Panc1 (cell line): ENCODE data around the gene ACP4. TPM values are rescaled to one million over a fixed set of nuclear protein-coding genes. Genes with fewer than 3 reads are reported as not detected.
A peak's percentile ranks its signal among the peaks of the same experiment; 100 is the strongest.

Source experiments
- ATAC-seq: fragments of 200-7000 bp; cut with Tn5 transposase; 2 replicates; pipeline ENCODE4 v1.9.1; 2020; ENCODE audit warnings: mild to moderate bottlenecking, moderate library complexity
- BruUV-seq: library from RNA; stranded (reverse); fragments of 400-500 nt; replicated peaks from 2 replicates; lab custom pipeline; 2021; lab: Mats Ljungman, UMichigan
- CTCF ChIA-PET: fragments of 300-600 bp; sonication (Branson Sonifier 250); formaldehyde crosslinking; loops from one replicate; lab custom pipeline; 2022; ENCODE audit warnings: antibody characterized with exemption; lab: Charles Lee
- POLR2A ChIA-PET: fragments of 300-600 bp; sonication (Branson Sonifier 250); formaldehyde crosslinking; loops from one replicate; lab custom pipeline; 2022; ENCODE audit warnings: antibody characterized with exemption; lab: Charles Lee
- DNase-seq: peaks from one replicate; pipeline ENCODE4 v3.0.0-alpha.2; 2010; ENCODE audit warnings: low read depth, low spot score
- H3K27ac ChIP-seq: 2 replicates; pipeline ENCODE4 v1.5.1; 2011; ENCODE audit warnings: mild to moderate bottlenecking, low read length, inconsistent platforms
- H3K27me3 ChIP-seq: fragments of 200-500 bp; sonication (Bioruptor generic); 2 replicates; pipeline ENCODE4 v1.6.0; 2014; ENCODE audit warnings: low read length, inconsistent platforms; ENCODE audit not compliant: control insufficient read depth, insufficient read depth
- H3K36me3 ChIP-seq: fragments of 200-500 bp; sonication (Bioruptor generic); 2 replicates; pipeline ENCODE4 v1.5.1; 2014; ENCODE audit warnings: inconsistent platforms, mild to moderate bottlenecking, low read length, moderate library complexity; ENCODE audit not compliant: control insufficient read depth, insufficient read depth
- H3K4me1 ChIP-seq: 2 replicates; pipeline ENCODE4 v1.5.1; 2011; ENCODE audit warnings: inconsistent platforms, mild to moderate bottlenecking, low read length, moderate library complexity; ENCODE audit not compliant: control insufficient read depth, insufficient read depth
- H3K4me3 ChIP-seq, 2 experiments: 2 replicates each; pipeline ENCODE4 v1.5.1; 2011 to 2012; ENCODE audit warnings: low read depth in 2 of 2, low read length in 2 of 2, mild to moderate bottlenecking in 2 of 2, inconsistent platforms in 1 of 2, moderate library complexity in 1 of 2
- H3K9me3 ChIP-seq: fragments of 200-500 bp; sonication (Bioruptor generic); 2 replicates; pipeline ENCODE4 v1.5.1; 2014; ENCODE audit warnings: low read depth, mild to moderate bottlenecking, inconsistent platforms, low read length, moderate library complexity; ENCODE audit not compliant: control insufficient read depth, insufficient read depth
- CTCF ChIP-seq: fragments of 450-650 bp; IDR thresholded peaks from 2 replicates; pipeline ENCODE4 v1.5.1; 2017; ENCODE audit warnings: mild to moderate bottlenecking
- POLR2AphosphoS5 ChIP-seq: IDR thresholded peaks from 2 replicates; pipeline ENCODE4 v1.6.1; 2012; ENCODE audit warnings: mild to moderate bottlenecking, low read depth, low read length, moderate library complexity
- REST ChIP-seq, 2 experiments: IDR thresholded peaks; 2 replicates each; pipeline ENCODE4 v1.6.1; 2011 to 2012; ENCODE audit warnings: low read depth in 2 of 2, control low read depth in 1 of 2, low read length in 1 of 2, mild to moderate bottlenecking in 1 of 2, moderate library complexity in 1 of 2; ENCODE audit not compliant: insufficient read depth in 1 of 2
- SIN3A ChIP-seq: IDR thresholded peaks from 2 replicates; pipeline ENCODE4 v1.6.1; 2012; ENCODE audit warnings: low read depth, mild to moderate bottlenecking, low read length, moderate library complexity, borderline replicate concordance; ENCODE audit not compliant: insufficient read depth
- TCF7L2 ChIP-seq: IDR thresholded peaks from 2 replicates; pipeline ENCODE4 v1.6.1; 2011; ENCODE audit warnings: mild to moderate bottlenecking, low read depth, low read length, inconsistent platforms
- in situ Hi-C: cut with HindIII; loops from 2 replicates; pipeline ENCODE4 v1.10.0; 2016; ENCODE audit warnings: low sequenced_read_pairs, low pct_unique_long_range_greater_than_20kb
- intact Hi-C: fragments of 100-400 bp; cut with micrococcal nuclease; formaldehyde crosslinking; loops from one replicate; pipeline ENCODE4 v1.10.0; 2022; ENCODE audit not compliant: unreplicated experiment
- total RNA-seq: library from RNA; stranded (reverse); gene quantifications from one replicate; pipeline ENCODE4 v1.2.1, GENCODE V29; 2021; ENCODE audit not compliant: unreplicated experiment

The ACP4 gene
- total RNA-seq, 1 experiment from 2014 or later, result not detected

GRCh38 chr19:50795664-50796073 lies 5.5 kb downstream of the ACP4 start:
- H3K27ac ChIP-seq, result no peak overlapping the region
- in situ Hi-C loops, result no loop called here

GRCh38 chr19:50796128-50796633 lies 6.0 kb downstream of the ACP4 start:
- TF ChIP-seq TCF7L2 (no peak), SIN3A (no peak), POLR2AphosphoS5 (peak; percentile 69), REST (IDR thresholded peaks at IDR 0.05; ENCODE audit: insufficient read depth in 1 of 2, low read depth in 2 of 2, low read length in 1 of 2) (no peak), CTCF (no peak)
- no peaks in the 10 kb centered on the region for H3K9me3 ChIP-seq
- CTCF ChIA-PET, result no interaction called here
- ATAC-seq, result peak; percentile 44
- POLR2A ChIA-PET, result interaction anchor here (0.7 kb wide), 1 partner anchor 121 kb away, joined by 5 read pairs; no protein-coding TSS in a partner anchor
- no peaks in the 10 kb centered on the region for H3K27me3 ChIP-seq
- in situ Hi-C loops (no loop called here), intact Hi-C loops (loop anchor here (5.0 kb wide), 1 partner anchor 126 kb away; no protein-coding TSS in a partner anchor)
- no peak overlapping the region for H3K4me3 ChIP-seq
- BruUV-seq, result no TSS peak
- H3K27ac ChIP-seq, result no peak overlapping the region
- peaks cover 3% of the 10 kb centered on the region; the same call in 1 of the 2 replicates for H3K36me3 ChIP-seq
- H3K4me1 ChIP-seq, result no peaks in the 10 kb centered on the region
- DNase-seq, result no peak

More at GRCh38 chr19:50795664-50796073, 5.5 kb downstream of the ACP4 start:
- H3K36me3 ChIP-seq, result no peaks in the 10 kb centered on the region; the same call in 1 of the 2 replicates
- no TSS peak for BruUV-seq
- H3K4me1 ChIP-seq, result no peaks in the 10 kb centered on the region
- CTCF ChIA-PET, result no interaction called here
- no peaks in the 10 kb centered on the region for H3K27me3 ChIP-seq
- TF ChIP-seq TCF7L2, result no peak
- peak; percentile 56 for TF ChIP-seq POLR2AphosphoS5
- DNase-seq, result no peak
- peak; percentile 15 for ATAC-seq
- H3K4me3 ChIP-seq, result no peak overlapping the region
- POLR2A ChIA-PET, result interaction anchor here (0.7 kb wide), 1 partner anchor 122 kb away, joined by 5 read pairs; no protein-coding TSS in a partner anchor
- intact Hi-C loops, result loop anchor here (5.0 kb wide), 1 partner anchor 127 kb away; no protein-coding TSS in a partner anchor
- H3K9me3 ChIP-seq, result no peaks in the 10 kb centered on the region
